Activated CD4-positive, alpha-beta memory T cell treated with anti-CD3 and anti-CD28 coated beads, Interleukin-2, amount 10 ng/mL, durations not matched to agents 7 days and 5 days (primary cell): ENCODE measurements around the gene MARF1. TPM values are rescaled to one million over a fixed set of nuclear protein-coding genes. Genes with fewer than 3 reads are reported as not detected.
"Not testable (repeated sequence)": the region's sequence is repeated elsewhere in the genome, so short reads cannot be mapped to it uniquely, and the experiment has no call there.

Experiments
- CTCF ChIA-PET: fragments of 350-600 bp; sonication (Branson Sonifier 250); formaldehyde crosslinking; loops from one replicate; lab custom pipeline; 2021; ENCODE audit warnings: antibody characterized with exemption, inconsistent platforms; lab: Charles Lee
- POLR2A ChIA-PET: fragments of 350-600 bp; sonication (Branson Sonifier 250); formaldehyde crosslinking; loops from one replicate; lab custom pipeline; 2021; ENCODE audit warnings: antibody characterized with exemption; lab: Charles Lee
- DNase-seq: peaks from one replicate; pipeline ENCODE4 v3.0.0-alpha.2; 2020
- H3K27ac Mint-ChIP-seq: one replicate; pipeline ENCODE4 v1.8.0; 2021; ENCODE audit warnings: mild to moderate bottlenecking, mixed read lengths
- H3K27me3 Mint-ChIP-seq: one replicate; pipeline ENCODE4 v1.8.0; 2021; ENCODE audit warnings: mixed read lengths
- H3K36me3 Mint-ChIP-seq: one replicate; pipeline ENCODE4 v1.8.0; 2021; ENCODE audit warnings: low read depth, mixed read lengths
- H3K4me1 Mint-ChIP-seq: one replicate; pipeline ENCODE4 v1.8.0; 2021; ENCODE audit warnings: mixed read lengths
- H3K4me3 Mint-ChIP-seq: one replicate; pipeline ENCODE4 v1.8.0; 2021; ENCODE audit warnings: mild to moderate bottlenecking, mixed read lengths
- H3K9me3 Mint-ChIP-seq: one replicate; pipeline ENCODE4 v1.8.0; 2021; ENCODE audit warnings: mixed read lengths
- total RNA-seq, 2 experiments: library from RNA; stranded (reverse); gene quantifications; one replicate each; pipeline ENCODE4 v1.2.3, GENCODE V29; 2021

The MARF1 gene
- total RNA-seq, 2 experiments from 2014 or later = 85.4 to 85.5 TPM

GRCh38 chr16:15572329-15573001 lies 70.5 kb downstream of the MARF1 start:
- Mint-ChIP-seq H3K27ac (no peak overlapping the region), H3K4me1 (peaks cover 1% of the 10 kb centered on the region), H3K4me3 (no peak overlapping the region), H3K27me3 (no peaks in the 10 kb centered on the region), H3K36me3 (peaks cover 4% of the 10 kb centered on the region), H3K9me3 (peaks cover 4% of the 10 kb centered on the region)
- no peak for DNase-seq
- POLR2A ChIA-PET = no interaction called here
- CTCF ChIA-PET = no interaction called here

DNA sequence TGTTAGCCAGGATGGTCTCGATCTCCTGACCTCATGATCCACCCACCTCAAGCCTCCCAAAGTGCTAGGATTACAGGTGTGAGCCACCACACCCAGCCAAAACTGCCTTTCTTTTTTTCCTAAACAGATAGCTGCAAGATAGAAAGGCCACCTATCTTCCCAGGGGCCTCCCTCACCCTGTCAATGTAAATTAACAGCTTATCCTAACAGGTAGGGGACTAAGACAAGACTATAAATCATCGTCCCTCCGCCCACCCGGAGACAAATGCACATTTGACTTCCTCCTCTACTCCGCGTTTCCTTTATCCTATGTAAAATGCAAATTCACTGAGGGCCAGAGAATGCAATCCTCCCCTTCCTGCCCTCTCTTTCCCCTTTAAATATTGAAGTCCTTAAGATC lies 71.4 kb downstream of the MARF1 start:
- H3K9me3 Mint-ChIP-seq = no peaks in the 10 kb centered on the region
- no peak for DNase-seq
- H3K4me1 Mint-ChIP-seq = peaks cover 1% of the 10 kb centered on the region
- H3K36me3 Mint-ChIP-seq = peaks cover 4% of the 10 kb centered on the region
- H3K27me3 Mint-ChIP-seq = no peaks in the 10 kb centered on the region
- CTCF ChIA-PET = no interaction called here
- no peak overlapping the region for H3K4me3 Mint-ChIP-seq
- H3K27ac Mint-ChIP-seq = no peak overlapping the region
- POLR2A ChIA-PET = no interaction called here

DNA sequence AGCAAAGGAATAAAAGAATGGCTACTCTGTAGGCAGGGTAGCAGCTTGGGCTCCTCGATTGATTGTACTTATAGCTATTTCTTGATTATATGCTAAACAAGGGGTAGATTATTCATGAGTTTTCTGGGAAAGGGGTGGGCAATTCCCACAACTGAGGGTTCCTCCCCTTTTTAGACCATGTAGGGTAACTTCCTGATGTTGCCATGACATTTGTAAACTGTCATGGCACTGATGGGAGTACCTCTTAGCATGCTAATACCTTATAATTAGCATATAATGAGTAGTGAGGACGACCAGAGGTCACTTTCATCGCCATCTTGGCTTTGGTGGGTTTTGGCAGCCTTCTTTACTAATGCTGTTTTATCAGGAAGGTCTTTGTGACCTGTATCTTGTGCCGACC lies 72.3 kb downstream of the MARF1 start:
- H3K36me3 Mint-ChIP-seq, DNase-seq, H3K4me1 Mint-ChIP-seq, H3K4me3 Mint-ChIP-seq, H3K27ac Mint-ChIP-seq, POLR2A ChIA-PET, H3K9me3 Mint-ChIP-seq, CTCF ChIA-PET, H3K27me3 Mint-ChIP-seq: not testable (repeated sequence)

DNA sequence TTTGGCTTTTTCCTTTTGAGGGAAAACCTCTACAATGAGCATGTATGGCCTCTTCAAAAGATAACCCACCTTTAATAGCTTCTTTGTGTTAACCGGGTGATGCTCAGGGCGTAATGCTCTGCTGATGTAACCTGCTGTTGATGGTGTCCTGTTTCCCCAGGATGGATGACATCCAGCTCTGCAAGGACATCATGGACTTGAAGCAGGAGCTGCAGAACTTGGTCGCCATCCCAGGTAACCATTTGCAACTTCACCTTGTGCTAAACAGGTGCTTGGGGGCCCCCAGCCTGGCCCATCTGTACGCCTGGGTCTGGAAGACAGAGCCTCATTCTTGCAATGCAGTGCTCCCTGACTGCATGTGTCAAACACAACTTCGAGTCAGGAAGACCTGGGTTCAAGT lies 75.1 kb downstream of the MARF1 start:
- Mint-ChIP-seq H3K36me3 (peaks cover 2% of the 10 kb centered on the region), H3K9me3 (no peaks in the 10 kb centered on the region), H3K27me3 (no peaks in the 10 kb centered on the region), H3K4me3 (no peak overlapping the region), H3K4me1 (no peaks in the 10 kb centered on the region), H3K27ac (no peak overlapping the region)
- no peak for DNase-seq
- ChIA-PET POLR2A (no interaction called here), CTCF (interaction anchor here (0.6 kb wide), 1 partner anchor 1703 kb away, joined by 3 read pairs; no protein-coding TSS in a partner anchor)

GRCh38 chr16:15566095-15566494 lies 76.9 kb downstream of the MARF1 start:
- no peaks in the 10 kb centered on the region for H3K27me3 Mint-ChIP-seq
- CTCF ChIA-PET = no interaction called here

GRCh38 chr16:15564604-15565339 lies 78.2 kb downstream of the MARF1 start:
- no peak overlapping the region for H3K4me3 Mint-ChIP-seq
- peaks cover 2% of the 10 kb centered on the region for H3K36me3 Mint-ChIP-seq
- H3K27ac Mint-ChIP-seq = no peak overlapping the region
- ChIA-PET POLR2A (no interaction called here), CTCF (no interaction called here)
- no peaks in the 10 kb centered on the region for H3K4me1 Mint-ChIP-seq
- no peaks in the 10 kb centered on the region for H3K27me3 Mint-ChIP-seq
- no peak for DNase-seq
- H3K9me3 Mint-ChIP-seq = no peaks in the 10 kb centered on the region

More at GRCh38 chr16:15566095-15566494, 76.9 kb downstream of the MARF1 start:
- no peak for DNase-seq
- Mint-ChIP-seq H3K9me3 (no peaks in the 10 kb centered on the region), H3K4me3 (no peak overlapping the region), H3K36me3 (peaks cover 2% of the 10 kb centered on the region), H3K4me1 (no peaks in the 10 kb centered on the region), H3K27ac (no peak overlapping the region)
- POLR2A ChIA-PET = no interaction called here

- ChIA-PET CTCF (no interaction called here), POLR2A (interaction anchor here (1.4 kb wide), 1 partner anchor 10 kb away, joined by 3 read pairs; no protein-coding TSS in a partner anchor)
- Mint-ChIP-seq H3K27ac (no peak overlapping the region), H3K4me1 (no peaks in the 10 kb centered on the region), H3K4me3 (no peak overlapping the region), H3K27me3 (no peaks in the 10 kb centered on the region), H3K36me3 (no peaks in the 10 kb centered on the region), H3K9me3 (no peaks in the 10 kb centered on the region)
- no peak for DNase-seq
These were observed 83.8 kb downstream of the MARF1 start for GRCh38 chr16:15559176-15559575.

GRCh38 chr16:15557258-15557657 lies 85.7 kb downstream of the MARF1 start:
- CTCF ChIA-PET = no interaction called here
- POLR2A ChIA-PET = no interaction called here
- Mint-ChIP-seq H3K36me3 (no peaks in the 10 kb centered on the region), H3K9me3 (no peaks in the 10 kb centered on the region), H3K27ac (no peak overlapping the region), H3K4me3 (no peak overlapping the region), H3K4me1 (no peaks in the 10 kb centered on the region), H3K27me3 (no peaks in the 10 kb centered on the region)
- no peak for DNase-seq

- H3K27me3 Mint-ChIP-seq = no peaks in the 10 kb centered on the region
These were observed 86.8 kb downstream of the MARF1 start for GRCh38 chr16:15556130-15556529.

DNA sequence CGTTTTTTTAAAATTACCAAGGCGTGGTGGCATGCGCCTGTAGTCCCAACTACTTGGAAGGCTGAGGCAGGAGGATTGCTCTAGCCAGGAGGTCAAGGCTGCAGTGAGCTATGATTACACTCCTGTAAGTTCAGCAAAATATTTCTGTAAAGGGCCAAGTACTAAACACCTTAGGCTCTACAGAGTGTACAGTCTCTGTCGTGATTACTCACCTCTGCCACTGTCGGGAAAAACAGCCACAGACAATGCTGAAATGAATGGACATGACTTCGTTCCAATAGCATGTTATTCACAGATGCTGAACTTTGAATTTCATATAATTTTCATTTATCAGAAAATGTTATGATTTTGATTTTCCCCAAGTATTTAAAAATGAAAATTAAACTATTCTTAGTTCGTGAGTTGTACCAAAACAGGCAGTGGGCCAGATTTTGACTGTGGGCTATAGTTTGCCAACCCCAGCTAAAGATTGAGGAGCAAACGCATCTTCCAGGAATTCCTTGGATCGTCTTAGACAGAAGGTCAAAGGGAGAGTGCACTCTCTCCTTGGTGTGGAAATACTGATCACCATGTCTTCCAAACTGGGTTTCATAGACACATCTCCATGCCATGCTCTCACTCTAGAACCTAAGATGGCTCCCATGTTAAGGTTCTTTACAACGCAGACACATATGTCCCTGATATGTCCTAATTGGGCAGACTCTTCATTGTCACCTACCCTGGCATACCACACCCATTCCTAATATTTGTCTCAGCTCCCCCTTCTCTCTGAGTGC lies 89.5 kb downstream of the MARF1 start:
- ChIA-PET CTCF (no interaction called here), POLR2A (no interaction called here)
- H3K4me3 Mint-ChIP-seq = no peak overlapping the region
- H3K27ac Mint-ChIP-seq = no peak overlapping the region
- H3K9me3 Mint-ChIP-seq = no peaks in the 10 kb centered on the region
- no peaks in the 10 kb centered on the region for H3K36me3 Mint-ChIP-seq
- H3K27me3 Mint-ChIP-seq = no peaks in the 10 kb centered on the region
- no peak for DNase-seq
- peaks cover 4% of the 10 kb centered on the region for H3K4me1 Mint-ChIP-seq

More at GRCh38 chr16:15556130-15556529, 86.8 kb downstream of the MARF1 start:
- H3K9me3 Mint-ChIP-seq = no peaks in the 10 kb centered on the region
- no peak overlapping the region for H3K4me3 Mint-ChIP-seq
- ChIA-PET CTCF (no interaction called here), POLR2A (no interaction called here)
- no peak for DNase-seq
- no peaks in the 10 kb centered on the region for H3K36me3 Mint-ChIP-seq
- H3K27ac Mint-ChIP-seq = no peak overlapping the region
- peaks cover 2% of the 10 kb centered on the region for H3K4me1 Mint-ChIP-seq

DNA sequence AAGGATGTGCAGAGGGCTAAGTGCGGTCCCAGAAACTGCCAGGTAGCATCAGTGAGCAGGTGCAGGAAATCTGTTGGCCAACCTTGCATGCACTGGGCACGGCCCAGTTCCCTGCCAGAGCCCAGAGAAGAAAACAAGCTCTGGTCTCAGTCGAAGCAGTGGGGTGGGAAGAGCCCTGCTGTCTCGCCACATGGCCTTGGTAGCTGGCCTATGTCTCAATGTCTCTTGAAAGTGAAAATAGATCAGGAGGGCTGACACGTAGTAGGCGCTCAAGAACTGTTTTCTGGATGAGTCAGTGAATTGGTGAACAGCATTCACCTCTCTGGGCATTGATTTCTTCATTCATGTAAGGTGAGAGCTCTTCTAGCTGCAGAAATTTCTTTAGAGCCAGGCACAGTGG lies 90.4 kb downstream of the MARF1 start:
- POLR2A ChIA-PET = no interaction called here
- H3K36me3 Mint-ChIP-seq = no peaks in the 10 kb centered on the region

DNA sequence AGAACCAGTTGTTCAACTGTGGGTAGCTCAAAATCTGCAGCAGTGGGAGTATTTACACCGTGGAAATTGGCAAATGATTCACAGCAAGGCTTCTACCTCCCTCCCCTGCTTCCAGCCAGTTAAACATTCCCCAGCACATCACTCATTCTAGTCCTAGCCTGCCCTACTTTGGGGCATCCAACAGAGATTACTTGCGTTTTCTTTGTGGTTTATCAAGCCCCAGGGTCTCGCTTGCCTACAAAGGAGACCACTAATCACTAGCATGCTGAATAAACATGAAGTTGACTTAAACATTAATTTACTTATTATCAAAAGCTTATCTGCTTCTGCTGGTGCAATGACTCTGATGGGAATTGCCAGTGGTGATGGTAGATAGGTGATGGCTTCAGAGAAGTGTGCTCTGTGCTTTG lies 94.5 kb downstream of the MARF1 start:
- no peaks in the 10 kb centered on the region for H3K36me3 Mint-ChIP-seq
- H3K4me1 Mint-ChIP-seq = peaks cover 4% of the 10 kb centered on the region
- DNase-seq = no peak
- no peak overlapping the region for H3K27ac Mint-ChIP-seq
- ChIA-PET POLR2A (no interaction called here), CTCF (interaction anchor here (1.2 kb wide), 1 partner anchor 75 kb away, joined by 3 read pairs; no protein-coding TSS in a partner anchor)
- H3K4me3 Mint-ChIP-seq = no peak overlapping the region
- no peaks in the 10 kb centered on the region for H3K9me3 Mint-ChIP-seq
- no peaks in the 10 kb centered on the region for H3K27me3 Mint-ChIP-seq

More for the DNA sequence above, 90.4 kb downstream of the MARF1 start:
- Mint-ChIP-seq H3K9me3 (no peaks in the 10 kb centered on the region), H3K4me3 (no peak overlapping the region), H3K27ac (no peak overlapping the region), H3K4me1 (peaks cover 4% of the 10 kb centered on the region), H3K27me3 (no peaks in the 10 kb centered on the region)
- CTCF ChIA-PET = interaction anchor here (0.8 kb wide), 1 partner anchor 38 kb away, joined by 3 read pairs; no protein-coding TSS in a partner anchor
- DNase-seq = no peak

DNA sequence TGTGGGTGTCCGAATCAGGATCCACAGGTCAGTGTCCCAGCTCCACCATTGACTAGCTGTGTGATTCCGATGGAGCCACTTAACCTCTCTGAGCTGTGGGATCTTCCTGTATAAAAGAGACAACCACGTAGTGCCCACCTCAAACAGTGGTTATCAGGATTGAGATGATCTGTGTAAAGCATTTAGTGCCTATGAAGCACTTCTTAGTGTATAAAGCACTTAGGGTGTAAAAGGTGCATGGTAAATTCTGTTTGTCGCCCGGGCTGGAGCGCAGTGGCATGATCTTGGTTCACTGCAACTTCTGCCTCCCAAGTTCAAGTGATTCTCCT lies 95.2 kb downstream of the MARF1 start:
- CTCF ChIA-PET = interaction anchor here (0.5 to 1.2 kb wide), 3 partner anchors 10 to 211 kb away, joined by 3 read pairs; no protein-coding TSS in a partner anchor
- Mint-ChIP-seq H3K4me3 (no peak overlapping the region), H3K36me3 (no peaks in the 10 kb centered on the region), H3K27ac (no peak overlapping the region), H3K4me1 (peaks cover 4% of the 10 kb centered on the region), H3K27me3 (no peaks in the 10 kb centered on the region), H3K9me3 (no peaks in the 10 kb centered on the region)
- DNase-seq = no peak
- POLR2A ChIA-PET = no interaction called here
